GM18858 (cell line): ENCODE measurements around the gene C1orf198.

Experiments used
- ATAC-seq: cut with Tn5 transposase; IDR thresholded peaks from one replicate; pipeline ENCODE4 v1.9.1; 2021; ENCODE audit not compliant: unreplicated experiment

Gene C1orf198

GRCh38 chr1:230894032-230894431, 25.7 kb upstream of the C1orf198 start:
- ATAC-seq = no peak

GRCh38 chr1:230892018-230892491, 23.7 kb upstream of the C1orf198 start:
- ATAC-seq = no peak

DNA sequence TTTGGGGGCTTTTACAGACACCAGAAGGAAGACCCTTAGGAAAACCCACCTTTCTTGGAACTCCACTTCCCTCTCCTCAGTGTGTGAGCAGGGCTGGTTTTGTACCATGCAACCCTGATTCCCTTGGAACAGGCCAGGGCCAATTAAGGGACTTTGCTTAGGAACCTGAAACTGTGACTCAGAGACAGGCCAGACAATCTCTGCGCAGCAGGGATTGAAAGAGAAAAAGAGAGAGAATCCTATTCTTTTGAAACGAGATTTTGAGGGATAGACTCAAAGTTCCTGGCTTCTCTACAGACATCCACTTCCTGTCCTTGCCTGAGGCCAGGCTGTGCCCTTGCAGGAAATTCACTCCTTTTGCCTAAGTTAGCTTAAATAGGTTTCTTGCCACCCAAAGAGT, 23.1 kb upstream of the C1orf198 start:
- ATAC-seq = no peak

DNA sequence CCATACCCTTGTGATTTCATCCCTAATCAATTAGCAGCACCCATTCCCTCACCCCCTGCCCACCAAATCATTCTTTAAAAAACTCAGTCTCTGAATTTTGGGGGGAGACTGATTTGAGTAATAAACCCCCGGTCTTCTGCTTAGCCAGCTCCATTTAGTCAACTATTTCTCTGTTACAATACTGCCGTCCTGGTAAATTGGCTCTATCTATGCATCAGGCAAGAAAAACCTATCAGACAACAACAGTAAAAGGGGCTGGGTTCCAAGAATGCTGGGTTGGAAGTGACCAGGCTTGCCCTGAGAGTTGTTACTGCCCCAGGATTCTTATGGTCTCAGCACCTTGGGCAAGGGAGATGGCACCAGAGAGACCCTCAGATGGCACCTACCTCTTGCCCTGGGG, 16.3 kb upstream of the C1orf198 start:
- ATAC-seq = no peak

- ATAC-seq = no peak
Observed at GRCh38 chr1:230883967-230884366, 15.6 kb upstream of the C1orf198 start.

GRCh38 chr1:230879778-230880177, 11.5 kb upstream of the C1orf198 start:
- no peak for ATAC-seq

- no peak for ATAC-seq
Observed at GRCh38 chr1:230878591-230878990, 10.3 kb upstream of the C1orf198 start.

- ATAC-seq = no peak
Observed at GRCh38 chr1:230877924-230878590, 9.7 kb upstream of the C1orf198 start.

DNA sequence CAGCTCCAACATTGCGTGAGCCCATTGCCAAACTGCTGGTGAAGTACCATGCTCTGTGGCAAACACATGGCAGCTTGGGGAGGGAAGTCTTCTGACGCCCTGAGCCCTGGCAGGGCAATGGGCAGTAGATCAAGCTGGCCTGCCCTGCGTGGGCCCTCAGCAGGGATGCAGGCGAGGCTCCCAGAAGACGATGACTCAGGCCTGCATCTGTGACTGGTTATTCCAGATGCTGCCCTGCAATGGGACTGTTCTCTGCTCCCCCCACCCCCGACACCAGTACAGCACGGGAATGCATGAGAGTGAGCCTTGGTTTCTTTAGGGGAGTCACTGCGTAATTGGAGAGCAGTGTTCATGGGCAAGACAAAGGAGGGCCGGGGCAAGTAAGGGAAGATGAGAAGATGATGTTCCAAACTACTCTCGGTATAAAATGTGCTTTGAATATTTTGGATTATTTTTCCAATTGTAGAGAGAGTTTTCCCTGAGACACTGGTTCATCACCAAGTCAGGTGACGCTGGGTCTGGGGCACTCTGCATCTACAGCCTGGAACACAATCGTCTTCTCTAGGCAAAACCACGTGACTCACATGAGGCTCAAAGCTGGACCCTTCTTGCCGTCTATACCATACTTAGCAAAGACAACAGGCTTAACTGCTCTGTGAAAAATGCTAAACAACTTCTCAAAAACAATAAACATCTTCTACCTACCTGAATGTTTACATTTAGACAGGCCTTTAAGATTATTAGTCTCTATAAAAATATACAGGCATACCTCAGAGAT, 9.0 kb upstream of the C1orf198 start:
- ATAC-seq = no peak

- no peak for ATAC-seq
Observed at GRCh38 chr1:230876660-230877059, 8.3 kb upstream of the C1orf198 start.

GRCh38 chr1:230875370-230875769, 7.0 kb upstream of the C1orf198 start:
- no peak for ATAC-seq

- ATAC-seq = no peak
Observed at GRCh38 chr1:230870916-230871315, 2.6 kb upstream of the C1orf198 start.

GRCh38 chr1:230869500-230869899, 1.2 kb upstream of the C1orf198 start:
- no peak for ATAC-seq

- peak; percentile 21 for ATAC-seq
Observed at GRCh38 chr1:230868736-230869385, 540 bp upstream of the C1orf198 start.

DNA sequence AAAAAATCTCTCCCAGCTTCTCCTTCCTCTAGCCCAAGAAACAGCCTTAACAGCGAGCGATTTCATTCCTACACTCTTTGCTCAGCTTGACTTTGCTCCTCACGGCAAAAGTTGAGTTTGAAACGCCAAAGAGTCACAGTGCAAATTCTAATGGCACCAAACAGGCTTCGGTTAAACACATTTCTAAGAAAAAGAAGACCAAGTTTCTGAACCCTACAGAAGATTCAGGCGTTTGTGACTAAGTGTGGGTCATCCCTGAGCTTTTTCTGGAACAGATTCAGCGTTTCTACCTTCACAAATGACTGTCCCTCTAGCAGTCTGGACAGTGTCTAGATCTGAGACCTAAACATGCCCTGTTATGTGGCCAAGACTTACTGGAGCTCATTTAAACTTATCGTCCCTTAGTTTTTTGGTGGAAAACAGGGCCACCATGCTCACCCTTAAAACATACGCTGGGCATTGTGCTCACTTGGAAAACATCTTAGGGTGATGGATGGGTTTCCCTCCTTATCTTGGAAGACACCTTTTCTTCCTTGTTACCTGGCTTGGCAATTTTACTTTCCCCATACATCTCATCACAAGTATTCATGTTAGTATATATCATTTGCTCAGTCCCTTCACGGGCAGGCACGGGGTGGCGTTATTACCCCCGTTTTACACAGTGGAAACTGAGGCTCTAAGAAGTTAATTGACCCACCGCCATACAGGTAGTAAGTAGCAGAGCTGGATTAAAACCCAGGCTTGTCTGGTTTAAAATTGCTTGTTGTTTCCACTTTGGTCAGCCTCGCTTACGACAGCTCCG, 1.0 kb downstream of the C1orf198 start:
- no peak for ATAC-seq

DNA sequence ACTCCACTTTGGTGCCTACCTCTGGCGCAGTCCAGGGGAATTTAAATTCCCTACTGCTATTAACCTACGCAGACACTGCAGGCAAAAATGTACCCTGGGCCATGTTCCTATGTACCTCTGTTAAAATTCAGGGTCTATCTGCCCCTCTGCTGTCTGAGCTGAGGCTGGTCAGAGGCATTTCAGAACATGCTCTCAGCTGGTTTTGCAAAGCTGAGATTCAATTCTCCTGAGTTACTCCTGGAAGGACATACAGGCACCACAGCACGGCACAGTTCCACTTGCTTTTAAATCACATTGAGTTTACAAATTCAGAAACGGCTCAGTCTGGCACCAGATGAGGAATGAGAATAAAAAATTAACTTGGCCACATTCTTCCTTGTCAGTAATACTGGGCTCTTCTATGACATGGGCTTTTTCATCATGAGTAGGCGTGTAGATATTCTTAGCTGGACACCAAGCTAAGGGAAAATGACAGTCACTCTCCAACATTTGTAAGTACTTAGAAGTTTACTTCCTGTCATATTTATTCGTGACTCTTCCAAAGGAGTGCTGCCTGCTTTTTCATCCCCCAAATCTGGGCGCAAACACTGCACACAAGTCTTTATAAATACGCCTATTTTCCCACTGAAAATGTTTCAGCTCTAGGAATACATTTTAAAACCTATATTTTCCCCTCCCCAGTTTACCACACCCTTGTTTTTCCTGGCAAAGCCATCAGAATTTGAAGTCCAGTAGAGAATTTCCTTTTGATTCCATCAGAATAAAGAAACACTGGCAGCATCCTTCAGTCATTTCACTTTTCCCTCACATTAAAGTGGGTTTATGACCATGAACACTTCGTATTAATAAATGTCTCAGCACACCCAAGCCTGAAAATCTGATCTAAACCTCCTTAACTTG, 1.9 kb downstream of the C1orf198 start:
- no peak for ATAC-seq

GRCh38 chr1:230865062-230865817, 3.1 kb downstream of the C1orf198 start:
- ATAC-seq = no peak

DNA sequence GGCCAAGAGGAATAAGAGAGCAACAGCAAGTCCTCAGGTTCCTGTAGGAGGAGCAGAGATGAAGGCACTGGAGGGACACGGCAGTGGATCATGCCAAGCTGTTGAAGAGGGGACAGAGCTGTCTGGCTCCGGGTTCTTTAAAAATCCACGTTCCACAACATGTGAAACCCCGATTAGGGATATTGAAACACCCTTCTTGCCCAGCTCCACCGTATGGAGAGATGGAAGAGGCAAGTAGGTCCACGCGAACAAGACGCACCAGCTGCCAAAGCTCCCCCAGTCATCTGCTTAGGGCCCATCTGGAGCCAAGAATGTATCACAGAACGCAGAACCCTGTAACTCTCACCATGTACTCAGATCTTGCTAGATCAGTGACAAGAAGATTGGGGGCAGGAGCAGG, 3.9 kb downstream of the C1orf198 start:
- ATAC-seq = no peak

DNA sequence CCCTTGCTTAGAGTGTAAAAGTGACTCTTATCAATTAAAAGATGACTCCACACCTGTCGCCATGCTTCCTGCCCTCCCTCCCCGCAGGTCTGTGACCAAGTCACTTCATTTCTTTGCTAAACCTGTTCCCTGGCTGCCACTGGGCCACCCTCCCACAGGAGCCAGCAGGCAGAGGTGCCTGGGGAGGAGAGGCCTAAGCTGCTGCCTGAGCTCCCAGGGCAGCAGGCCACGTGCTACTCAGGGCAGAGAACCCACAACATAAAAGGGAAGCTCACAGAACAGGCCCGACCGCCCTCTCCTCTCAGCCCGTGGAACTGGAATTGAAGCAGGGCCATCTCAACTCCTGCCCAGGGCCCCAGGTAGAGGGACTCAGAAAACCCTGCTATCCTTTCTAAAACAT, 4.9 kb downstream of the C1orf198 start:
- no peak for ATAC-seq
